Esophagus squamous epithelium (tissue), 5 donors: ENCODE results near the gene PDLIM7. TPM values are rescaled to one million over a fixed set of nuclear protein-coding genes. Genes with fewer than 3 reads are reported as not detected.

ENCODE experiments used
- DNase-seq: peaks from one replicate; lab custom pipeline; 2025; lab: John Stamatoyannopoulos, UW
- H3K27ac ChIP-seq, 4 donors: fragments of 200-600 bp; sonication (generic); one replicate each; pipeline ENCODE4 v1.5.1; 2016 to 2019; ENCODE audit warnings: mild to moderate bottlenecking in 1 of 4
- H3K27me3 ChIP-seq, 4 donors: fragments of 200-600 bp; sonication (generic); 1 replicate in 3 of 4; 2 replicates in 1 of 4; pipeline versions ENCODE4 v1.5.1 to v1.6.0; 2017 to 2021; ENCODE audit warnings: antibody characterized with exemption in 1 of 4
- H3K36me3 ChIP-seq, 3 donors: fragments of 200-600 bp; sonication (generic); one replicate each; pipeline ENCODE4 v1.5.1; 2016 to 2019
- H3K4me1 ChIP-seq, 3 donors: fragments of 200-600 bp; sonication (generic); one replicate each; pipeline ENCODE4 v1.5.1; 2017 to 2019
- H3K4me3 ChIP-seq, 4 donors: fragments of 200-600 bp; sonication (generic); 1 replicate in 3 of 4; 2 replicates in 1 of 4; pipeline ENCODE4 v1.5.1; 2016 to 2019; ENCODE audit warnings: mild to moderate bottlenecking in 2 of 4, moderate library complexity in 1 of 4
- H3K9me3 ChIP-seq, 3 donors: fragments of 200-600 bp; sonication (generic); one replicate each; pipeline ENCODE4 v1.5.1; 2016 to 2019
- POLR2A ChIP-seq, 4 donors: fragments of 450-650 bp; IDR thresholded peaks; one replicate each; pipeline ENCODE4 v1.6.1; 2017; ENCODE audit warnings: antibody characterized with exemption in 4 of 4, mild to moderate bottlenecking in 4 of 4, moderate library complexity in 3 of 4
- WGBS, 2 donors: methylation state at CpG; one replicate each; pipeline ENCODE4 v1.1.5; 2018; 5-methylcytosine and 5-hydroxymethylcytosine counted together
- intact Hi-C: fragments of 100-400 bp; cut with DNase I; formaldehyde crosslinking; loops from one replicate; pipeline ENCODE4 v1.15.0; 2022
- total RNA-seq, 4 donors: library from RNA; depleted of rRNA; stranded (reverse); fragments of >200 nt; gene quantifications; one replicate each; pipeline ENCODE4 v1.1.0, GENCODE V29; 2016
- TF ChIP-seq, protein P1 (sequence below), 6 experiments: fragments of 450-650 bp in 4 of 6; fragments of 200-600 bp in 2 of 6; sonication (generic) in 2 of 6; IDR thresholded peaks; one replicate each; pipeline ENCODE4 v1.5.1; 2016 to 2019; ENCODE audit warnings: antibody characterized with exemption in 6 of 6, mild to moderate bottlenecking in 4 of 6, moderate library complexity in 4 of 6
- donor health status: DM: yes; HTN: yes; CAD: no.

The PDLIM7 gene
- total RNA-seq, 4 donors from 2014 or later = 17.1 to 81.6 (median 33.6) TPM

DNA sequence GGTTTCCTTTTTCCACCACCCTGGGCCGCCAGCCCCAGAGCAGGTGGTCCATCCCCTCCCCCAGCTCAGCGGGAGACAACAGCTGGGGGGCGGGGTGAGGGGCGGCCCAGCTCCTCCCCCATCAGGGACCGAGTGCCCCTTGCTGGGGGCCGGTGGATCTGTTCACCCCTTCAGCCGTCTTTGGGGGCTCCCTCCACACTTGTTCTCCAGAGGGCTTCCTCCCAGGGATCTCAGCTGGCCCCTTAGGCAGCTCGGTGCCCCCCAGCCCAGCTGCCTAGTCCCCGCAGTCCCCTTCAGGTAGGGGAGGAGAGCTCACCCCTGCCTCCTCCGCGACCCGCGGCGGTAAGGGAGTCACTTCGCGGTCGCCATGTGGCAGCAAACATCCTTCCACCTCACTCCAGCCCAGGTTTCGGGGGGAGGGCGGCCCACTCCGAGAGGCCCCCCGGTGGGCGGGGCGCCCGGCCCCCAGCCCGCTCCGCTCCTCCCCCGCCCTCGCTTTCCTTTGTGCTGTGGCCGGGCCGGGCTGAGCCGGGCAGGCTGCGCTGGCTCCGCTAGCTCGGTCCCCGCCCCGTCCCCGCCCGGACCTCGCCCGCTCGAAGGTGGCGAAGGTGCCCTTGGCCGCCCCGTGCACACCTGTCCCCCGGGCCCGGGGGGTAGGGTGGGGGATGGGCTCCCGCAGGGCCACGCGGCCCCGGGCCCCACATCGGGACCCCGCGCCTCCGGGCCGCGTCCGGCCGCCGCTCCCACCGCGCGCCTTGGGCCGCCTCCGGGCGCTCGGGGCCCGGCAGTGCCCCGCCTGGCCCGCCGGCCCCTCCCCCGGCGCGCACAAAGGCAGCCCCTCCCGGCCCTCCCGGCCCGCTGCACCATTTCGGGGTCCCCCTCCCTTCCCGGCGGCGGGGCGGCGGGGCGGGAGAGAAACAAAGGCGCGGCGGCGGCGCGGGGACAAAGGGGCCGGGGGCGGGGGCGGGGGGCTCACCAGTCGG lies 24.7 kb downstream of the PDLIM7 start:
- TF ChIP-seq, protein P1, sequence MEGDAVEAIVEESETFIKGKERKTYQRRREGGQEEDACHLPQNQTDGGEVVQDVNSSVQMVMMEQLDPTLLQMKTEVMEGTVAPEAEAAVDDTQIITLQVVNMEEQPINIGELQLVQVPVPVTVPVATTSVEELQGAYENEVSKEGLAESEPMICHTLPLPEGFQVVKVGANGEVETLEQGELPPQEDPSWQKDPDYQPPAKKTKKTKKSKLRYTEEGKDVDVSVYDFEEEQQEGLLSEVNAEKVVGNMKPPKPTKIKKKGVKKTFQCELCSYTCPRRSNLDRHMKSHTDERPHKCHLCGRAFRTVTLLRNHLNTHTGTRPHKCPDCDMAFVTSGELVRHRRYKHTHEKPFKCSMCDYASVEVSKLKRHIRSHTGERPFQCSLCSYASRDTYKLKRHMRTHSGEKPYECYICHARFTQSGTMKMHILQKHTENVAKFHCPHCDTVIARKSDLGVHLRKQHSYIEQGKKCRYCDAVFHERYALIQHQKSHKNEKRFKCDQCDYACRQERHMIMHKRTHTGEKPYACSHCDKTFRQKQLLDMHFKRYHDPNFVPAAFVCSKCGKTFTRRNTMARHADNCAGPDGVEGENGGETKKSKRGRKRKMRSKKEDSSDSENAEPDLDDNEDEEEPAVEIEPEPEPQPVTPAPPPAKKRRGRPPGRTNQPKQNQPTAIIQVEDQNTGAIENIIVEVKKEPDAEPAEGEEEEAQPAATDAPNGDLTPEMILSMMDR (IDR thresholded peaks at IDR 0.05) = no peak
- TF ChIP-seq POLR2A (IDR thresholded peaks at IDR 0.05) = peak in 1 of 4 donors; percentile 11
- H3K4me1 ChIP-seq = peaks cover 21 to 91% (median 26%) of the 10 kb centered on the region in 3 donors
- H3K4me3 ChIP-seq = peak overlapping the region; percentile 47 to 81 (median 76)
- 0 to 6% methylated on average over 7 to 8 of the region's 93 CpGs for WGBS, 2 donors
- peak overlapping the region; percentile 79 to 91 (median 84) for H3K27ac ChIP-seq
- intact Hi-C loops = no loop called here
- H3K36me3 ChIP-seq = peaks cover 0 to 11% (median 0%) of the 10 kb centered on the region in 3 donors
- H3K9me3 ChIP-seq = no peaks in the 10 kb centered on the region
- no peak for DNase-seq
- no peaks in the 10 kb centered on the region for H3K27me3 ChIP-seq

DNA sequence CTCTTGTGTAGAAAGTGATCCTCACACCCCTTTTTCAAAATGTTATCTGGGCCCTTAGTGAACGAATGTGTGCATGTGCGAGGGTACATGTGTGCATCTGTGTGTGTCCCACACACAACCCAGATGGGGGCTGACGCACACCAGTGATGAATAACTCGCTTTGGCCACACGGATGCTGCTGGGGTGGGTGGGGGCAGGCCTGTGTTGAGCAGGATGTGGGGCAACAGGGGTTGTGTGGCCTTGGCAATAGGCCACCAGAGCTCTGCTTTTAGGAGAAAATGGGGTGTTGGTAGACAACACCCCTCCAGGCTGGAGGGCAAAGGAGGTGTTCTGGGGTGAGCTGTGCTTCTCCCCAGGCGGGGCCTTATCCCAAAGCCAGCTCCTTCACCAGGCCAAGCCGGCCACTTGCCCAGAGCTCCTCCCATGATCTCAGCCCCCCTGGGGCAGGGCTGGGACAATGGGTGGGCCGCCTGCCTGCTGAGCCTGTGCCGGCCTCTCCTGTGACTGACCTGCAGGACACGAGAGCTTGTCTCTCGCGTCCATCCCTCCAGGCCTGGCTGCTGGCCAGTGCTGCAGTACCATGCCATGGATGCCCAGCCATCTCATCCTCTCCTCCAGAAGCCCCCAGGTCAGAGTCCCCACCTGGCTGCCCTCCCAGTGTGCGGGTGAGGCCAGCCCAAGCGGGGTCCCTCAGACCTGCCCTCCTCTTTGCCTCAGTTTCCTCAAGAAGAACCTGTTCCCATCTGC lies 25.6 kb downstream of the PDLIM7 start:
- H3K9me3 ChIP-seq = no peaks in the 10 kb centered on the region
- no peak for DNase-seq
- peaks cover 21 to 82% (median 26%) of the 10 kb centered on the region in 3 donors for H3K4me1 ChIP-seq
- no peaks in the 10 kb centered on the region for H3K27me3 ChIP-seq
- H3K27ac ChIP-seq = peak overlapping the region in 3 of 4 donors; percentile 64 to 91 (median 89)
- no peak for TF ChIP-seq POLR2A (IDR thresholded peaks at IDR 0.05)
- TF ChIP-seq, protein P1 (IDR thresholded peaks at IDR 0.05) = no peak
- intact Hi-C loops = no loop called here
- peak overlapping the region; percentile 47 to 81 (median 76) for H3K4me3 ChIP-seq
- 67% methylated on average over 9 of the region's 14 CpGs; no CpG with 5 or more reads in 1 of the 2 donors for WGBS, 2 donors
- H3K36me3 ChIP-seq = peaks cover 0 to 20% (median 2%) of the 10 kb centered on the region in 3 donors

DNA sequence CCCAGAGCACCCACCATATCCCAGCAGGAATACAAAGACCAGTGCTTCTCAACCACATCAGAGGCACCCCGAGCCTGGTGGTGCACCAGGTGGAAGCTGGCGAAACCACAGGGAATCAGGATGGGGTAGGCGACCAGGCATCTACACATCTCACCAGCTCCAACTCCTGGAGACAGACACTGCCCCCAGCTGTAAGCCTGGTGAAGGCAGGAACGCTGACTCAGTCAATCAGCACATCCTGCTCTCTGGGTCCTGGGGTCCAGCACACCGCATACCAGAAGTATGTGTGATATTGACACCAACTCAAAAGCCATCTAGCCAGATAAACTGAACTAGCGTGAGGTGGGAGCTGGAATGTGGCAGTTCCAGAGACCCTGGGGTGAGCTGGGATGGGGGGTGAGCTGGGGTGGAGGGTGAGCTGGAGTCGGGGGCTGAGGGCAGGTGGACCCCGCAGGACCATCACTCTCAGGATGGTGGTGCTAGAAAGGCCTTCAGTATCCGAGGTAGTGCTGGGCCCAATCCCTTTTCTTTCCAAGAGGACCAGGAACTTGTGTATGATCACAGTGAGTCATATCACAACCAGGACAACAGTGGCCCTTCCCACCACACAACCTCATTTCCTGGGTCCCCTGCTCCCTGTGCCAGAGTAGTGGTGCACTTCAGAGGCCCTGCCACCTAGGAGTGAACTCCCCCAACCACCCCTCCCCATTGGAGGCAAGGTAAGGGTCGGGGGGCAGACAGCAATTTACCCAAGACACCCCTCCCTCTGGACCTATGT lies 26.5 kb downstream of the PDLIM7 start:
- Histone ChIP-seq H3K4me1 (peaks cover 21 to 74% (median 26%) of the 10 kb centered on the region in 3 donors), H3K4me3 (no peak overlapping the region), H3K27ac (peak overlapping the region in 3 of 4 donors; percentile 27 to 91 (median 89)), H3K36me3 (peaks cover 0 to 29% (median 8%) of the 10 kb centered on the region in 3 donors), H3K9me3 (no peaks in the 10 kb centered on the region), H3K27me3 (no peaks in the 10 kb centered on the region)
- intact Hi-C loops = no loop called here
- TF ChIP-seq POLR2A (IDR thresholded peaks at IDR 0.05) = no peak
- TF ChIP-seq, protein P1 (IDR thresholded peaks at IDR 0.05) = no peak
- WGBS, 2 donors = 74 to 90% methylated on average over 4 to 6 of the region's 10 CpGs
- DNase-seq = no peak

DNA sequence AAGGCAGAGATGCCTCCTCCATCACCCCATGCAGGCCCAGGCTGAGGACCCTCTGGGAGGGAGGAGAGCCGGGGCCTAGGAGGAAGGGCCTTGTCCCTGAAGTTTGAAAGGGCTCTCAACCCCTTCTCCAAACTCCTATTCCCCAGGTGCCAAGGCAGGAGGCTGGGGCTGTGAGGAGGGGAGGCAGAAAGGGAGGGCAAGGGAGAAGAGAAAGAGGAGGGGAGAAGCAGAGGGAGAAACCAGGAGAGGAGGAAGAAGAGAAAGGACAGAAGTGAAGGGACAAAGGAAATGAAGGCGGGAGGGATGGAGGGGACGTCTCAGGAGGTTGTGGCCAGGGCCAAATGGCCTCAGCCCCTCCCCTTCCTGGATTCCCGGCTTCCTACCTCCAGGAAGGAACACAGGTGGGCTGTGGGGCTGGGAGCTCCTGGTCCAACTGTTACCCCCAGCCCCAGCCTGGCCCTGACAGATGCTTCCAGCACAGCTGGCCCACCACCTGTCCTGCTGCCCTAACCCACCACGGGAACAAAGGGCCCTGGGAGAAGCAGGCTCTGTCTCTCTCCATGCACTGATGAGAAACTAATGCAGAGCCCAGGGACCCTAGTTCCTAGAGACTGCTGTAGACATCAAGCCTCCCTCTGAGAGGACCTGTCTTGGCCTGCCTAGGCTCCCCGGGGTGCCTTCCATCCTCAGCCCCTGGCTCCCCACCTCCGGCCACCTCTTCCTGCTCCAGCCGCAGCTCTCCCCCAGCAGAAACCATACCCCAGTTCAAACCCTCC lies 27.5 kb downstream of the PDLIM7 start:
- Histone ChIP-seq H3K4me1 (peaks cover 21 to 65% (median 26%) of the 10 kb centered on the region in 3 donors), H3K27ac (peak overlapping the region in 2 of 4 donors; percentile 42 to 91)

More for the DNA sequence above, 27.5 kb downstream of the PDLIM7 start:
- H3K9me3 ChIP-seq = no peaks in the 10 kb centered on the region
- H3K27me3 ChIP-seq = no peaks in the 10 kb centered on the region
- TF ChIP-seq POLR2A (IDR thresholded peaks at IDR 0.05) = no peak
- TF ChIP-seq, protein P1 (IDR thresholded peaks at IDR 0.05) = no peak
- H3K36me3 ChIP-seq = peaks cover 0 to 39% (median 8%) of the 10 kb centered on the region in 3 donors
- no peak overlapping the region for H3K4me3 ChIP-seq
- DNase-seq = no peak
- 72 to 74% methylated on average over 7 to 8 of the region's 8 CpGs for WGBS, 2 donors
- intact Hi-C loops = no loop called here
